ENCODE data around the gene HTT.

DNA sequence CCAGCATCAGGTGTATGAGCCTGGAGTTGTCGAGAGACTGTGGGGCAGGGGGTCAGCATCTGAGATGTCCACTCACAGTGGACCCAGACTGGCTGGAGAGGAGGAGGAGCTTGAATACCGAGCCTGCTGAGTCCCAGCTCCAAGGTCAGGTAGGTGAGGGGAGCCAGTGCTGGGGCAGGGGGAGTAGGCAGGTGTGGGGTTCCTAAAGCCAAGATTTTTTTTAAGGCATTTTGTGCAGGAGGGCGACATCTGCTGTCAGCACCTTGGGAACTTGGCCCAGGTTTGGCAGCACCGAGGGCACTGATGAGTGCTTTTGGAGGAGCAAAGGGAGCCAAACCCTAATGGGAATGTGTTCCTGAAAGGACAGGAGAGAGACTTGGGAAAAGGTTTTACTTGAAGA is 110.2 kb downstream of the HTT start:
- TF ChIP-seq, protein P1, sequence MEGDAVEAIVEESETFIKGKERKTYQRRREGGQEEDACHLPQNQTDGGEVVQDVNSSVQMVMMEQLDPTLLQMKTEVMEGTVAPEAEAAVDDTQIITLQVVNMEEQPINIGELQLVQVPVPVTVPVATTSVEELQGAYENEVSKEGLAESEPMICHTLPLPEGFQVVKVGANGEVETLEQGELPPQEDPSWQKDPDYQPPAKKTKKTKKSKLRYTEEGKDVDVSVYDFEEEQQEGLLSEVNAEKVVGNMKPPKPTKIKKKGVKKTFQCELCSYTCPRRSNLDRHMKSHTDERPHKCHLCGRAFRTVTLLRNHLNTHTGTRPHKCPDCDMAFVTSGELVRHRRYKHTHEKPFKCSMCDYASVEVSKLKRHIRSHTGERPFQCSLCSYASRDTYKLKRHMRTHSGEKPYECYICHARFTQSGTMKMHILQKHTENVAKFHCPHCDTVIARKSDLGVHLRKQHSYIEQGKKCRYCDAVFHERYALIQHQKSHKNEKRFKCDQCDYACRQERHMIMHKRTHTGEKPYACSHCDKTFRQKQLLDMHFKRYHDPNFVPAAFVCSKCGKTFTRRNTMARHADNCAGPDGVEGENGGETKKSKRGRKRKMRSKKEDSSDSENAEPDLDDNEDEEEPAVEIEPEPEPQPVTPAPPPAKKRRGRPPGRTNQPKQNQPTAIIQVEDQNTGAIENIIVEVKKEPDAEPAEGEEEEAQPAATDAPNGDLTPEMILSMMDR (conservative IDR thresholded peaks at IDR 0.05; ENCODE audit: low read length): no peak
- no peak for TF ChIP-seq EZH2phosphoT487 (IDR thresholded peaks at IDR 0.05; ENCODE audit: borderline replicate concordance)

Data from Loucy (cell line).